ENCODE data around the gene DDA1. TPM values are rescaled to one million over a fixed set of nuclear protein-coding genes. Genes with fewer than 3 reads are reported as not detected.

DDA1 gene
- total RNA-seq, 1 donor from 2014 or later: 123 TPM

DNA sequence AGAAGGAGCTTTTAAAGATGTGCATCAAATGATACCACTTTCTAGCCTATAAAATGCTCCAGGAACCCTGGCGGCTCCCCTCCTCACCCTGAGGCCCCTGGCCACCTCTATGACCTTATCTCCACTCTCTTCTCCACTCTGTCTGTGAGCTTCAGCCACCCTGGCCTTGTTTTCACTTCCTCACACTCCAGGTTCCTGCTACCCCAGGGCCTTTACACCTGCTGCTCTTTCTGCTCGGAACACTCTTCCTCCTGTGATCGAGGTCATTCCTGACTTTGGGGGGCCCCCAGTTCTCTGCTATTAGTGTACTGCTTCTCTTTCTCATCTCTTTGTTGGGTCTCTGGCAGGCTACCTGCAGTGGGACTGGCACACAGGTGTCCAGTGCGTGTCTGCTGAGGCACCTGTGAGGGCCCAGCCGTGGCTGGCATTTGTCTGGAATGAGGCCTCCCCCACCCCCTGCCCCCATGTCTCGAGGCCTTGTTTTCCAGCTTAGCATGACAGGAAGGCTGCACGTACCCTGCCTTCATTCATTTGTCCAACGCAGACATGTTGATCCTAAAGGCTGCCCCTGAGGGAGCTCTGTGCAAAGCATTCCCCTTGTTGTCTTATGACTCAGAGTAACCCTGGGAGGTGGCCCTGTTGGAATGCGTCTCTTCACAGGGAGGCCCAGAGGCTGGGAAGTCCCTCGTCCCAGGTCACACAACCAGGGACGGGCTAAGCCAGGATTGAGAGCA lies 2.3 kb downstream of the DDA1 start:
- FAIRE-seq: peak; percentile 39
- Histone ChIP-seq H3K9ac (ENCODE audit: low read length) (peak overlapping the region; percentile 77), H3K79me2 (ENCODE audit: insufficient read depth, low read length) (peaks cover 52% of the 10 kb centered on the region), H2AFZ (ENCODE audit: low read depth, low read length) (no peak overlapping the region), H3K27me3 (ENCODE audit: insufficient read depth, low read length) (no peaks in the 10 kb centered on the region), H3K9me3 (ENCODE audit: insufficient read depth, low read depth, low read length) (no peaks in the 10 kb centered on the region), H3K36me3 (ENCODE audit: insufficient read depth, low read length) (peaks cover 3% of the 10 kb centered on the region), H3K4me2 (ENCODE audit: low read length) (peak overlapping the region; percentile 78), H3K4me1 (ENCODE audit: insufficient read depth, low read length) (peaks cover 24% of the 10 kb centered on the region), H3K4me3 (ENCODE audit: insufficient read depth, low read depth, low read length) (peak overlapping the region; percentile 22), H4K20me1 (ENCODE audit: insufficient read depth, low read length) (peaks cover 47% of the 10 kb centered on the region), H3K27ac (ENCODE audit: low read depth, low read length) (peak overlapping the region; percentile 85)
- TF ChIP-seq, protein P1, sequence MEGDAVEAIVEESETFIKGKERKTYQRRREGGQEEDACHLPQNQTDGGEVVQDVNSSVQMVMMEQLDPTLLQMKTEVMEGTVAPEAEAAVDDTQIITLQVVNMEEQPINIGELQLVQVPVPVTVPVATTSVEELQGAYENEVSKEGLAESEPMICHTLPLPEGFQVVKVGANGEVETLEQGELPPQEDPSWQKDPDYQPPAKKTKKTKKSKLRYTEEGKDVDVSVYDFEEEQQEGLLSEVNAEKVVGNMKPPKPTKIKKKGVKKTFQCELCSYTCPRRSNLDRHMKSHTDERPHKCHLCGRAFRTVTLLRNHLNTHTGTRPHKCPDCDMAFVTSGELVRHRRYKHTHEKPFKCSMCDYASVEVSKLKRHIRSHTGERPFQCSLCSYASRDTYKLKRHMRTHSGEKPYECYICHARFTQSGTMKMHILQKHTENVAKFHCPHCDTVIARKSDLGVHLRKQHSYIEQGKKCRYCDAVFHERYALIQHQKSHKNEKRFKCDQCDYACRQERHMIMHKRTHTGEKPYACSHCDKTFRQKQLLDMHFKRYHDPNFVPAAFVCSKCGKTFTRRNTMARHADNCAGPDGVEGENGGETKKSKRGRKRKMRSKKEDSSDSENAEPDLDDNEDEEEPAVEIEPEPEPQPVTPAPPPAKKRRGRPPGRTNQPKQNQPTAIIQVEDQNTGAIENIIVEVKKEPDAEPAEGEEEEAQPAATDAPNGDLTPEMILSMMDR (IDR thresholded peaks at IDR 0.05; ENCODE audit: insufficient read depth, low read depth, low read length): no peak
- no peak for TF ChIP-seq EZH2 (IDR thresholded peaks at IDR 0.05; ENCODE audit: insufficient read depth, low read length)
- H3K9me3 Mint-ChIP-seq (ENCODE audit: unreplicated experiment): no peaks in the 10 kb centered on the region
- no peaks in the 10 kb centered on the region for H3K27me3 Mint-ChIP-seq (ENCODE audit: low read depth, unreplicated experiment)
- peak overlapping the region; percentile 83 for H3K27ac Mint-ChIP-seq (ENCODE audit: unreplicated experiment)
- H3K4me3 Mint-ChIP-seq (ENCODE audit: unreplicated experiment): peak overlapping the region; percentile 75
- H3K36me3 Mint-ChIP-seq (ENCODE audit: low read depth, unreplicated experiment): peaks cover 10% of the 10 kb centered on the region
- H3K4me1 Mint-ChIP-seq (ENCODE audit: low read depth, unreplicated experiment): peaks cover 22% of the 10 kb centered on the region
- DNase-seq (ENCODE audit: low read depth): peak; percentile 55

DNA sequence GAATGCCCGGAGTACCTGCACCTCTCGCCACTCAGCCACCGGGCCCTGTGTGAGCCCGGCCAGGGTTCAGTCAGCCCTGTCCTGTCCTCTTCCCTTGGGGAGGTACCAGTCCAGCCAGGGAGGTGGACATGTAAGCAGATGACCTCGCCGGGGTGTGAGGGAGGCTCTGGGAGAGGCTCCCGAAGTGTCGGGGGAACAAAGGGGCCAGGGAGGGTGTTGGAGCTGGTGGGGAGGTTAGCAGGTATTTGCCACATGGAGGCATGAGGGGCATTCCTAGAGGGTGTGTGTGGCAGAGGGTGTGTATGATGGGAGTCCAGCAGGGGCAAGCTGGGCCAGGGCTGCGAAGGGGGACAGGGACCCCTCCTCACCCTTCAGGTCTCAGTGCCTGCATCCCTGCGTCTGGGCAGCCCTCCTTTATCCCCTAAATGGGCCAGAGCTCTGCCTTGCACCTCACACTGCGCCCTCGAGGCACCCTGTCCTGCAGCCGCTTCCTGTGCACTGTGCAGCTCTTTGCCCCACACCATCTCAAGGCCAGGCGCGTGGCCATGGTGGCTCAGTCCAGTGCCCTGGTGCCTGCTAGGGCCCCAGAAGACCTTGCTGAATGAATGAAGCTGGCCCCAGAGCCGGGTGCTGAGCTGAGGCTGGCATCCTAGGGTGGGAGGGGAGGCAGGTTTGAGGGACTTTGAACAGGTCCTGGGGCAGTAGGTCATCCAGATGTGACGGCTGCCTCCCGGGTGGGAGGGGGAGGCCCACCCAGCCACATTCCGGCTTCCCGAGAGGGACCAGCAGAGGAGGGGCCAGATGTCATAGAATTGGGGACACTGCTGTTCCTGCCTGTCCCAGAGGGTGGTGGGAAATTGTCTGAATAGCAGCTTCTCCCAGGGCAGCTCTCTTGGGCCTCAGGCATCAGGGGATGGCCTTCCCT lies 3.1 kb downstream of the DDA1 start:
- H3K36me3 Mint-ChIP-seq (ENCODE audit: low read depth, unreplicated experiment): peaks cover 10% of the 10 kb centered on the region
- H3K27ac Mint-ChIP-seq (ENCODE audit: unreplicated experiment): peak overlapping the region; percentile 83
- peak overlapping the region; percentile 75 for H3K4me3 Mint-ChIP-seq (ENCODE audit: unreplicated experiment)
- H3K79me2 ChIP-seq (ENCODE audit: insufficient read depth, low read length): peaks cover 51% of the 10 kb centered on the region
- H3K36me3 ChIP-seq (ENCODE audit: insufficient read depth, low read length): peaks cover 3% of the 10 kb centered on the region
- H3K9me3 Mint-ChIP-seq (ENCODE audit: unreplicated experiment): no peaks in the 10 kb centered on the region
- H3K4me3 ChIP-seq (ENCODE audit: insufficient read depth, low read depth, low read length): peak overlapping the region; percentile 22
- H3K9ac ChIP-seq (ENCODE audit: low read length): peak overlapping the region; percentile 77
- H3K27me3 ChIP-seq (ENCODE audit: insufficient read depth, low read length): no peaks in the 10 kb centered on the region
- H3K9me3 ChIP-seq (ENCODE audit: insufficient read depth, low read depth, low read length): no peaks in the 10 kb centered on the region
- H3K4me1 ChIP-seq (ENCODE audit: insufficient read depth, low read length): peaks cover 24% of the 10 kb centered on the region
- DNase-seq (ENCODE audit: low read depth) (no peak), FAIRE-seq (no peak)
- peaks cover 22% of the 10 kb centered on the region for H3K4me1 Mint-ChIP-seq (ENCODE audit: low read depth, unreplicated experiment)
- no peak overlapping the region for H2AFZ ChIP-seq (ENCODE audit: low read depth, low read length)
- H3K4me2 ChIP-seq (ENCODE audit: low read length): peak overlapping the region; percentile 78
- H3K27me3 Mint-ChIP-seq (ENCODE audit: low read depth, unreplicated experiment): no peaks in the 10 kb centered on the region
- peaks cover 47% of the 10 kb centered on the region for H4K20me1 ChIP-seq (ENCODE audit: insufficient read depth, low read length)
- TF ChIP-seq, protein P1 (IDR thresholded peaks at IDR 0.05; ENCODE audit: insufficient read depth, low read depth, low read length): no peak
- no peak for TF ChIP-seq EZH2 (IDR thresholded peaks at IDR 0.05; ENCODE audit: insufficient read depth, low read length)
- H3K27ac ChIP-seq (ENCODE audit: low read depth, low read length): peak overlapping the region; percentile 85
